Activated CD8-positive, alpha-beta T cell treated with anti-CD3 and anti-CD28 coated beads, Interleukin-2, amount 10 ng/mL, durations not matched to agents 7 days and 5 days (primary cell): ENCODE data around the gene SGCD. TPM values are rescaled to one million over a fixed set of nuclear protein-coding genes. Genes with fewer than 3 reads are reported as not detected.

Experiments
- ATAC-seq: fragments of 150-1000 bp; cut with Tn5 transposase; one replicate; pipeline ENCODE4 v1.10.0; 2021; ENCODE audit warnings: moderate library complexity
- CTCF ChIA-PET: fragments of 350-600 bp; sonication (Branson Sonifier 250); formaldehyde crosslinking; loops from one replicate; lab custom pipeline; 2021; ENCODE audit warnings: antibody characterized with exemption; lab: Charles Lee
- POLR2A ChIA-PET: fragments of 350-600 bp; sonication (Branson Sonifier 250); formaldehyde crosslinking; loops from one replicate; lab custom pipeline; 2021; ENCODE audit warnings: antibody characterized with exemption; lab: Charles Lee
- DNase-seq: peaks from one replicate; pipeline ENCODE4 v3.0.0-alpha.2; 2020
- H3K27ac Mint-ChIP-seq: one replicate; pipeline ENCODE4 v1.8.0; 2021; ENCODE audit warnings: mild to moderate bottlenecking, mixed read lengths
- H3K27me3 Mint-ChIP-seq: one replicate; pipeline ENCODE4 v1.8.0; 2021; ENCODE audit warnings: low read depth, mixed read lengths
- H3K36me3 Mint-ChIP-seq: one replicate; pipeline ENCODE4 v1.8.0; 2021; ENCODE audit warnings: low read depth, mixed read lengths
- H3K4me1 Mint-ChIP-seq: one replicate; pipeline ENCODE4 v1.8.0; 2021; ENCODE audit warnings: low read depth, mixed read lengths
- H3K4me3 Mint-ChIP-seq: one replicate; pipeline ENCODE4 v1.8.0; 2021; ENCODE audit warnings: mild to moderate bottlenecking, mixed read lengths
- H3K9me3 Mint-ChIP-seq: one replicate; pipeline ENCODE4 v1.8.0; 2022; ENCODE audit warnings: mixed read lengths; ENCODE audit not compliant: insufficient read depth
- total RNA-seq, 2 experiments: library from RNA; stranded (reverse); gene quantifications; one replicate each; pipeline ENCODE4 v1.2.3, GENCODE V29; 2021

The SGCD gene
- total RNA-seq, 2 experiments from 2014 or later, result not detected

DNA sequence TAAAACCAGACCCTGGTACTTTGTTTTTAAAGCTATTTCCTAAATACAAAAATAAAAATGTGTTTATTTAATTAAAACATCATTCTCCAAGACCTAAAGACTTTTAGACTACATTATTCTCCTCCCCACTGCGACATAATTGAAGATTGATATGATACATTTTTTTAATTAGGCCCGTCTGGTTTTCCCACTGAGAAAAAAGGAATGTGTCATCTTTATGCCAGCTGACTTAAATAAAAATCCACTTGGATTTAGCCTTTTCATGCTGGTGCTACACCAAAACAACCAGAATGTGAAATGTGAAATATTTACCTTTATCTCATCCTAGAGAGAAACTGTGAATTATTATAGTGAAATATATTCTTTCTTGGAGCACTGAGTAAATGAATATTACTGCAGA is 367.6 kb downstream of the SGCD start:
- peaks cover 23% of the 10 kb centered on the region for H3K27me3 Mint-ChIP-seq
- POLR2A ChIA-PET, result no interaction called here
- CTCF ChIA-PET, result no interaction called here
- H3K9me3 Mint-ChIP-seq, result no peaks in the 10 kb centered on the region
- DNase-seq (no peak), ATAC-seq (no peak)
- peaks cover 4% of the 10 kb centered on the region for H3K4me1 Mint-ChIP-seq
- H3K27ac Mint-ChIP-seq, result no peak overlapping the region
- H3K4me3 Mint-ChIP-seq, result no peak overlapping the region
- no peaks in the 10 kb centered on the region for H3K36me3 Mint-ChIP-seq

DNA sequence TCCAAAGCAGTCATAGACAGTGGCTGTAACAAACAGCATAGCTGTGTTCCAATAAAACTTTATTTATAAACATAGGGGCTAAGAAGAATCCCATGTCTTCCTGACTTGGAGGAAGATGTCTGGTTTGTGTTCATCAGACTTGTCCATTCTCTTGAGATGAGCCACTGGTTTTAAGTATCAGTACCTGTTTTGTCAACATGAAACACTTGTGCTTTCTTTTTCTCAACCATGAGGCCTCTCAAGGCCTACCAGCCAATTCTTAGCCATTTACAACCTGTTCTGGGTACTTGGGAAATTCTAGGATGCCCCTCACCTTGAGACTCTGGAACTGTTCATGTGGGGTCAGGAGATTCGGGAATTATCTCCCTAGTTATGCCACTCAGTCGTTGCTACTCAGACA is 368.8 kb downstream of the SGCD start:
- ChIA-PET POLR2A (no interaction called here), CTCF (no interaction called here)
- Mint-ChIP-seq H3K27ac (no peak overlapping the region), H3K4me3 (no peak overlapping the region), H3K27me3 (peaks cover 17% of the 10 kb centered on the region), H3K9me3 (no peaks in the 10 kb centered on the region), H3K4me1 (peaks cover 4% of the 10 kb centered on the region), H3K36me3 (no peaks in the 10 kb centered on the region)
- ATAC-seq (no peak), DNase-seq (no peak)

DNA sequence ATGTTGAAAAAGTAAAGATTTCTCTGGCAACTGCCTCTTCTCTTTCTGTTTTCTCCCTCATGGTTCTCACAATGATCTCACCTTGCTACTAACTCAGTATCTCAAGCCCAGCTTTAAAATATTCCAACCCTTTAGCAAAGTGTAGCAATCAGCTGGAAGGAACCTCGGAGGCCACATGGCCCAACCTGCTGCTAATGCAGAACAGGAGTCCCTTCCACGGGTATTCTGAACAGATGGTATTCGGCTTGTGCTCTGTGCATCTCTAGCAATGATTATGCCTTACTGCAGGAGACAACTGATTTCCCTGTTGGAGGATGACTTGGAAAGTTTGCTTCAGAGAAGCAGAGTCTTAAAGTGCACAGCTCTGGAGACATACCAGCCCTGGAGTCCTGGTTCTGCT is 371.4 kb downstream of the SGCD start:
- Mint-ChIP-seq H3K9me3 (no peaks in the 10 kb centered on the region), H3K4me1 (peaks cover 4% of the 10 kb centered on the region), H3K4me3 (no peak overlapping the region), H3K27ac (no peak overlapping the region), H3K36me3 (no peaks in the 10 kb centered on the region), H3K27me3 (peaks cover 15% of the 10 kb centered on the region)
- CTCF ChIA-PET, result interaction anchor here (1.4 kb wide), 1 partner anchor 236 kb away, joined by 3 read pairs; no protein-coding TSS in a partner anchor
- DNase-seq, result no peak
- POLR2A ChIA-PET, result no interaction called here
- ATAC-seq, result no peak

DNA sequence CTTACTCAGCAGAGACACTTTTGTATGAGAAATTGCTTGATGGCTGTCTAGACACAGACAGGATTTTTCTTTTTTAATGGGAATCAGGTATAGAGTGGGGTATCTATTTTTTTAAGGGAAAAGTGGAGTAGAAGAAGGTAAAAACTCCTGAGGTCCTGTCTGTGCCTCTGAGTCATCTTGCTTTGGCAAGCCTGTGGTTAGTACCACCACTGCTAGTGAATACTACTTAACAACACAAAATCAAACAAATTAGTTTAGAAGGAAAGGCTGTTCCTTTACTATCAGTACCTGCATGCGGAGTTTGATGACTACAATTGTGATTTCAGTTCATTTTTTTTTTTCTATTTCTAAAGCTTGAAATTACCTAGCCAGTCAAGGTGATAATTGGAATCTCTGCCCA is 372.2 kb downstream of the SGCD start:
- Mint-ChIP-seq H3K9me3 (no peaks in the 10 kb centered on the region), H3K4me3 (no peak overlapping the region), H3K36me3 (no peaks in the 10 kb centered on the region), H3K4me1 (peaks cover 4% of the 10 kb centered on the region), H3K27me3 (peaks cover 14% of the 10 kb centered on the region), H3K27ac (no peak overlapping the region)
- DNase-seq (no peak), ATAC-seq (no peak)
- ChIA-PET POLR2A (no interaction called here), CTCF (interaction anchor here (1.4 kb wide), 1 partner anchor 235 kb away, joined by 3 read pairs; no protein-coding TSS in a partner anchor)

GRCh38 chr5:156704139-156704538 is 377.2 kb downstream of the SGCD start:
- H3K36me3 Mint-ChIP-seq, result no peaks in the 10 kb centered on the region
- no peaks in the 10 kb centered on the region for H3K9me3 Mint-ChIP-seq
- no peak overlapping the region for H3K4me3 Mint-ChIP-seq
- POLR2A ChIA-PET, result no interaction called here
- ATAC-seq (no peak), DNase-seq (no peak)
- H3K27ac Mint-ChIP-seq, result no peak overlapping the region
- CTCF ChIA-PET, result no interaction called here
- peaks cover 4% of the 10 kb centered on the region for H3K4me1 Mint-ChIP-seq
- peaks cover 18% of the 10 kb centered on the region for H3K27me3 Mint-ChIP-seq

DNA sequence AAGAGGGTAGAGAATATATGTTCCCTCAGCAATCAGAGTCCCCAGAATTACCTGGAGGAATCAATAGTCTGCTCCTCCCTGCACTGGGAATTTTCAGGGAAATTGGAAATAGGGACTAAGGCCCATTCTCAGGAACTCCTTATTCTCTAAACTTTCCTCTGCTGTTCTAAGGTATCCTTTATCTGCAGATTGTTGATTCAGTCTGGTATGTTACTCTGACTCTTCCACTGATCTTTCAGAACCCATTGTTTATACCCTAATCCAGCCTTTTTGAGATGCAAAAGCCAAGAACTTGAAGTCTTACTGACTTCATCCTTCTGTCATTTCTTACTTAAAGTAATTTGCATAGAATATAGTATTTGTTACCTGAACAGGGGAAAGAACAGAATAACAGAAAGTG is 379.7 kb downstream of the SGCD start:
- no peak overlapping the region for H3K27ac Mint-ChIP-seq
- H3K4me1 Mint-ChIP-seq, result no peaks in the 10 kb centered on the region
- no peaks in the 10 kb centered on the region for H3K36me3 Mint-ChIP-seq
- H3K4me3 Mint-ChIP-seq, result no peak overlapping the region
- CTCF ChIA-PET, result no interaction called here
- ATAC-seq (no peak), DNase-seq (no peak)
- no peaks in the 10 kb centered on the region for H3K9me3 Mint-ChIP-seq
- peaks cover 26% of the 10 kb centered on the region for H3K27me3 Mint-ChIP-seq
- POLR2A ChIA-PET, result no interaction called here

DNA sequence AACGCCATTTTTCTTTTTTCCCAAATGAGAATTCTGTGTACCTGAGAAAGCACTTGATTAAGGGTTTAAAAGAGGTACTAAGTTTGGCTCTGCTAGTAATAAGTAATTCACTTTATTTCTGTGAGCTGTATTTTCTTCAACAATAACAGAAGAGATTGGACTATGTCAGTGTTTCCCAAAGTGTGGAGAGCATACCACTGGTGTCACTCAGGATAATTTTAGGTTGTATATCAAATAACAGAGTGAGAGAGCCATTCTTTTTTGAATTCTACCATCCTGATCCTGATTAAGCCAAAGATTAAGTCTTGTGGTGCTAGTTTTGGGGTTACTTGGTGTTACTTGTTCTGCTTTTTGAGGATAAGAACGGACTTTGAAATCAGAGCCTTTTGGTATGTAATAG is 380.8 kb downstream of the SGCD start:
- Mint-ChIP-seq H3K4me1 (no peaks in the 10 kb centered on the region), H3K27me3 (peaks cover 28% of the 10 kb centered on the region), H3K9me3 (no peaks in the 10 kb centered on the region), H3K36me3 (no peaks in the 10 kb centered on the region), H3K27ac (no peak overlapping the region), H3K4me3 (no peak overlapping the region)
- no peak for DNase-seq
- ChIA-PET POLR2A (no interaction called here), CTCF (no interaction called here)
- no peak for ATAC-seq

DNA sequence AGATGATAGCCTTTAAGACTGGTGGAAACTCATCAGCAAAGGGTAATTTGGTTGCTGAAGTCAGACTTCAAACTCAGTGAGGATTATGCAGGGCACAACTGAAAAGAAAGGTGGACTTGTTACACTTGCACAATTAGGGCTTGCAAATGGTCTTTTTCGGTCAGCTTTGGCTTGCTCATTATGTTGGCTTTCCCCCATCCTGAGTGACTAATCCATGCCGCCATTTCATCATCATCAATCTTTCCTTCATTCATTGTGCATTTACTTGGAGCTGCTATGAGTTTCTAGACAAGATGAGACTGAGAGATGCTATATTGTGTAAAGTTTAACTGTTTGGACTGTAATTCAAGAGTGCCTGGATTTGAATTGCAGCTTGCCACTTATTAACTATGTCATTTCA is 388.3 kb downstream of the SGCD start:
- CTCF ChIA-PET, result no interaction called here
- Mint-ChIP-seq H3K4me1 (no peaks in the 10 kb centered on the region), H3K9me3 (no peaks in the 10 kb centered on the region), H3K27me3 (peaks cover 13% of the 10 kb centered on the region), H3K36me3 (no peaks in the 10 kb centered on the region), H3K4me3 (no peak overlapping the region), H3K27ac (no peak overlapping the region)
- POLR2A ChIA-PET, result no interaction called here
- ATAC-seq (no peak), DNase-seq (no peak)

- no peak overlapping the region for H3K4me3 Mint-ChIP-seq
- no peak for ATAC-seq
- no peaks in the 10 kb centered on the region for H3K9me3 Mint-ChIP-seq
- no peaks in the 10 kb centered on the region for H3K36me3 Mint-ChIP-seq
- POLR2A ChIA-PET, result no interaction called here
- H3K27ac Mint-ChIP-seq, result no peak overlapping the region
- H3K4me1 Mint-ChIP-seq, result no peaks in the 10 kb centered on the region
- peaks cover 7% of the 10 kb centered on the region for H3K27me3 Mint-ChIP-seq
- DNase-seq, result no peak
- CTCF ChIA-PET, result no interaction called here
These were observed 389.8 kb downstream of the SGCD start for GRCh38 chr5:156716591-156717380.

DNA sequence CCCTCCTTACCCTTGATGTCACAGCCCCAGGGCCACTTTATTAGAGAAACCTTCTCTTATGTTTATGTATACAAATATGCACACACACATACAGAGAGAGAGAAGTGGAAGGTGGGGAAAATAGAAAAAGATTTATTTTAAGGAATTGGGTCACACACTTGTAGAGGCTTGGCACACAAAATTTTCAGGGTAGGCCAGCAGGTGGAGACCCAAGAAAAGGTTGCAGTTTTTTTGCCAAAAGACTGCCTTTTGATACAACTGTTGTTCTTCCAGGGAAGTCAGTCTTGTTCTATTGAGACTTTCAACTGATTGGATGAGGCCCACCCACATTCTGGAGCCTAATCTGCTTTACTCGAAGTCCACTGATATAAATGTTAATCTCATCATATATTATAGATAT is 392.0 kb downstream of the SGCD start:
- POLR2A ChIA-PET, result interaction anchor here (0.6 kb wide), 1 partner anchor 71 kb away, joined by 3 read pairs; no protein-coding TSS in a partner anchor
- Mint-ChIP-seq H3K9me3 (no peaks in the 10 kb centered on the region), H3K4me3 (no peak overlapping the region), H3K36me3 (no peaks in the 10 kb centered on the region), H3K4me1 (no peaks in the 10 kb centered on the region), H3K27me3 (peaks cover 9% of the 10 kb centered on the region), H3K27ac (no peak overlapping the region)
- CTCF ChIA-PET, result no interaction called here
- ATAC-seq, result no peak
- no peak for DNase-seq

DNA sequence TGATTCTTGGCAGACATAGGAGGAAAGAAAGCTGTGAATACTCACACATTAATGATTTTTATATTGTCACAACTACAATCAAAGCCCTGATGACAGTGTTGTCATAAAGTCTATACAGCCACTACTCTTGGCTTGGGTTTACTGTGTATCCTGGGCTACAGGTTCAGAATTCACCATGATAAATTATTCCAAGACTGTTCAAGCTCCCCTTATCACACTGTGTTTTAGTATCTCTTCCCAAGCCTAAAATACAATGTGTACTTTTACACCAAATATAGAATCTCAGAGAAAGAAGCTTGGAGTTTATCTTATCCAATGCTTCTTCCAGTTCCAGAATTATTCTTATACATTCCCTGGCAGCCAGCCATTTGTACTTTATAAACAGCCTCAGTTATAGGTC is 395.4 kb downstream of the SGCD start:
- Mint-ChIP-seq H3K36me3 (no peaks in the 10 kb centered on the region), H3K9me3 (no peaks in the 10 kb centered on the region), H3K27me3 (peaks cover 10% of the 10 kb centered on the region), H3K4me3 (no peak overlapping the region), H3K27ac (no peak overlapping the region), H3K4me1 (no peaks in the 10 kb centered on the region)
- ChIA-PET CTCF (no interaction called here), POLR2A (no interaction called here)
- no peak for ATAC-seq
- no peak for DNase-seq

DNA sequence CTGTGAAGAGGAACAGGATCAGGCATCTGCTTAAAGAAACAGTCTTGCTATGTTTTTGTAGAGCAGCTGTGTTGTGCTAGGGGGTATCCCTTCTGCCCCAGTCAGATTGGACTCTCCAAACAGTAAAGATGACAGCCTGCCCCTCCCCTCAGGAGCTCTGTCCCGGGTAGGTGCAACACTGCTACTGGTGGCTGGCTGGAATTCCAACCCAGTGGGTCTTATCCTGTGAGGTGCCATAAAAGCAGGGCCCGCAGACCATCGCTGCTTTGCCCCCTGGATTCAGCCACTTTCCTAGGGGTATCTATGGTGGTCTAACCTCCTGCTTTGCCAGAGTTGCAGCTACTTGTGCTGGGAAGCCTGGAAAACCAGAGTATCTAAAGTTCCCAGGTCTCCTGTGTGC is 408.5 kb downstream of the SGCD start:
- H3K4me3 Mint-ChIP-seq, result no peak overlapping the region
- peaks cover 24% of the 10 kb centered on the region for H3K27me3 Mint-ChIP-seq
- H3K36me3 Mint-ChIP-seq, result no peaks in the 10 kb centered on the region
- DNase-seq (no peak), ATAC-seq (no peak)
- ChIA-PET POLR2A (no interaction called here), CTCF (no interaction called here)
- no peak overlapping the region for H3K27ac Mint-ChIP-seq
- H3K4me1 Mint-ChIP-seq, result no peaks in the 10 kb centered on the region
- no peaks in the 10 kb centered on the region for H3K9me3 Mint-ChIP-seq
